NCI-H1694 treated with DMSO at 0.1 percent for 48 hours (cell line): ENCODE measurements around the gene CENPS.
A peak's percentile ranks its signal among the peaks of the same experiment; 100 is the strongest.
"Not testable (repeated sequence)": the region's sequence is repeated elsewhere in the genome, so short reads cannot be mapped to it uniquely, and the experiment has no call there.

ENCODE experiments used
- DNase-seq: peaks from one replicate; lab custom pipeline; 2025; lab: John Stamatoyannopoulos, UW

Gene CENPS

GRCh38 chr1:10430216-10431069 lies at the start of gene CENPS:
TSS of gene CENPS (plus strand) at chr1:10430433. CDS start at chr1:10430518, 85 bp downstream.
- DNase-seq: peak; percentile 61

GRCh38 chr1:10380594-10381275 lies 49.5 kb upstream of the CENPS start:
- DNase-seq: no peak

- DNase-seq: no peak
These were observed 46.6 kb upstream of the CENPS start for GRCh38 chr1:10383630-10384029.

- no peak for DNase-seq
These were observed 46.0 kb upstream of the CENPS start for GRCh38 chr1:10384219-10384618.

GRCh38 chr1:10386761-10387676 lies 43.2 kb upstream of the CENPS start:
- DNase-seq: no peak

GRCh38 chr1:10387677-10388386 lies 42.4 kb upstream of the CENPS start:
- DNase-seq: no peak

GRCh38 chr1:10388387-10388715 lies 41.9 kb upstream of the CENPS start:
- no peak for DNase-seq

- DNase-seq: no peak
These were observed 40.8 kb upstream of the CENPS start for GRCh38 chr1:10389271-10389973.

GRCh38 chr1:10396870-10397269 lies 33.4 kb upstream of the CENPS start:
- DNase-seq: no peak

- DNase-seq: no peak
These were observed 31.9 kb upstream of the CENPS start for GRCh38 chr1:10398278-10398733.

- DNase-seq: peak; percentile 89
These were observed 31.3 kb upstream of the CENPS start, which contains the start of gene PGD for GRCh38 chr1:10398734-10399443. TSS of gene PGD (plus strand) at chr1:10399064. CDS start at chr1:10399118, 54 bp downstream.

- no peak for DNase-seq
These were observed 30.7 kb upstream of the CENPS start for GRCh38 chr1:10399444-10399941.

GRCh38 chr1:10400013-10400412 lies 30.2 kb upstream of the CENPS start:
- DNase-seq: no peak

- no peak for DNase-seq
These were observed 29.0 kb upstream of the CENPS start for GRCh38 chr1:10401281-10401680.

GRCh38 chr1:10402729-10403274 lies 27.4 kb upstream of the CENPS start:
- no peak for DNase-seq

- DNase-seq: no peak
These were observed 23.0 kb upstream of the CENPS start for GRCh38 chr1:10407201-10407600.

GRCh38 chr1:10415211-10415930 lies 14.9 kb upstream of the CENPS start:
- no peak for DNase-seq

GRCh38 chr1:10415967-10416366 lies 14.3 kb upstream of the CENPS start:
- not testable (repeated sequence) for DNase-seq

- DNase-seq: not testable (repeated sequence)
These were observed 11.5 kb upstream of the CENPS start for GRCh38 chr1:10418741-10419140.
